LNCAP (cell line): ENCODE measurements around the gene PRXL2B.

Source experiments
- TF ChIP-seq, protein P1 (sequence below): fragments of 450-650 bp; IDR thresholded peaks from 2 replicates; pipeline ENCODE4 v1.5.1; 2017; ENCODE audit warnings: mild to moderate bottlenecking

The PRXL2B gene

DNA sequence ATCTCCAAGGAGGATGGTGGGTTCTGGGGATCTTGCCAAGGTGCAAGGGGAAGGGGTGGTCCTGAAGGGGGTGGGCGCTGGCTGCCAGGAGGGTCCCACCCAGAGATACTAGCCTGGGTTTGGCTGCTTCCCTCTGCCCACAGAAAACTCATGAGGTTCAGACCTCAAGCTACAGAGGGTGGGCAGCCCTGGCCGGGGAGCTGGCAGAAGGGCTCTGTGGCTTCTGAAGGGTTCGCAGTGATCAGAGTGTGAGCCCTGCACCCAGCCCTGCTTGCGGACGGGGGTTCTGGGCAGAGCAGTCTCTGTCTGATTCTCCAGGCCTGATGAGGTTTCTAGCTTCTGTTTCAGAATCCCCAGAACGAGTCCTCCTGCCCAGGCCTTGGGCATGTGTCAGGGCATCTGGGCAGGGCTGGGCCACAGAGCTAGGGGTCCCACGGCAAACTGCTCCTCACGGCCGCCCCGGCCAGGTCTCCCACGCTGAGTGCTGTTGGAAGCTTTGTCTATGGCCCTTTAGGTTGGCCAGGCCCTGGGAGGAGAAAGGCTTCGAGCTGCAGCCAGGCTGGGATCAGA is 46.9 kb downstream of the PRXL2B start:
- TF ChIP-seq, protein P1, sequence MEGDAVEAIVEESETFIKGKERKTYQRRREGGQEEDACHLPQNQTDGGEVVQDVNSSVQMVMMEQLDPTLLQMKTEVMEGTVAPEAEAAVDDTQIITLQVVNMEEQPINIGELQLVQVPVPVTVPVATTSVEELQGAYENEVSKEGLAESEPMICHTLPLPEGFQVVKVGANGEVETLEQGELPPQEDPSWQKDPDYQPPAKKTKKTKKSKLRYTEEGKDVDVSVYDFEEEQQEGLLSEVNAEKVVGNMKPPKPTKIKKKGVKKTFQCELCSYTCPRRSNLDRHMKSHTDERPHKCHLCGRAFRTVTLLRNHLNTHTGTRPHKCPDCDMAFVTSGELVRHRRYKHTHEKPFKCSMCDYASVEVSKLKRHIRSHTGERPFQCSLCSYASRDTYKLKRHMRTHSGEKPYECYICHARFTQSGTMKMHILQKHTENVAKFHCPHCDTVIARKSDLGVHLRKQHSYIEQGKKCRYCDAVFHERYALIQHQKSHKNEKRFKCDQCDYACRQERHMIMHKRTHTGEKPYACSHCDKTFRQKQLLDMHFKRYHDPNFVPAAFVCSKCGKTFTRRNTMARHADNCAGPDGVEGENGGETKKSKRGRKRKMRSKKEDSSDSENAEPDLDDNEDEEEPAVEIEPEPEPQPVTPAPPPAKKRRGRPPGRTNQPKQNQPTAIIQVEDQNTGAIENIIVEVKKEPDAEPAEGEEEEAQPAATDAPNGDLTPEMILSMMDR, result no peak

DNA sequence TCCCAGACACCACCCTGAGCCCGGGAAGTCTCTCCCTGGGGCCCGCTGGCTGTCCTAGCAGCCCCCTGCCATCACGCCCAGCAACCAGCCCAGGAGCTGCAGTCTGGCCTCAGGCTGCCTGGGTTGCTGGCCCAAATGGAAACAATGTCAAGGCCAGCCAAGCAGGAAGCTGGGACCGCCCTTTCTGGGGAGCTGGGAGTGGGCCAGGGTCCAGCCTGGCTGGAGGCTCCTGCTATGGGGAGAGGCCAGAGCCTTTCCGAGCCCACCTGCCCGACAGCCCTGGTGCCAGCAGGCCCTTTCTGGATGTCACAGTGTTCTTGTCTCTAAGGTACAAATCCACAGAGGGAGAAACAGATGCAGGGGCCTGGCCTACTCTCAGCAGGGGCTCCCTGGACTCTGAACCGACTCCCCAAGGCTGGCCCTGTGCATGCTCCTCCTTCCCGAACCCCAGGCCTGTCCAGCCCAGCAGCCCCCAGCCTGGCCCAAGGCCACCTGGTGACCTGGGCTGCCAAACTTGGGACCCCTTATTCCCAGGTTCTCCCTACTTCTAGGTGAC is 47.4 kb downstream of the PRXL2B start:
- TF ChIP-seq, protein P1, result no peak

DNA sequence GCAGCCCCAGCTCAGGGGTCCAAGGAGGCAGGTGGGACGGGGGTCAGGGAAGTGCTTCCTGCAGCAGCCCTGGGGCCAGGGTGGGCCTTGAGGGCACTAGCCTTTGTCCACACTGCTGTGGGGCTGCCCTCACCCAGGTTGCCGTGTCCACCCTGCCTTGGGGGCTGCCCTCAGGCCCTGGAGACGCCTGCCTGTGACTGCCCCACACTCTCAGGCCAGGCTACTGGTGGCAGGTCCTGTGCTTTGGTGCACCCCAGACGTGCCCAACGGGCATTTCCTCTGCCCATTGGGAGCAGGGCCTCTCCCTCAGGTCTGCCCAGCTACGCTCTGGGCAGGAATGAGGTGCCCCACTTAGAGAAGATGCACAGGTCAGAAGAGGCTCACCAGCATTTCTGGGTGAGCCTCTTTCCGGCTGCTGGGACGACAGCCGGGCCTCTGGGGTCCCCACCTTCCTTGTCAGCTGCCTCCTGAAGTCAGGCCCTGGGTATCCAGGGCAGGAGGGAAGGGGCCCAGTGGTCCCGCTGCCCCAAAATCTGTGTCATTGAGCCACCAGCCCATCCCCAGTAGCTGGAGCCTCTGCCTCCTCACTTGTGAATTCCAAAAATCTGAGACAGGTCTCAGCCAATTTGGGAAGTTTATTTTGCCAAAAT is 48.9 kb downstream of the PRXL2B start:
- TF ChIP-seq, protein P1, result no peak

DNA sequence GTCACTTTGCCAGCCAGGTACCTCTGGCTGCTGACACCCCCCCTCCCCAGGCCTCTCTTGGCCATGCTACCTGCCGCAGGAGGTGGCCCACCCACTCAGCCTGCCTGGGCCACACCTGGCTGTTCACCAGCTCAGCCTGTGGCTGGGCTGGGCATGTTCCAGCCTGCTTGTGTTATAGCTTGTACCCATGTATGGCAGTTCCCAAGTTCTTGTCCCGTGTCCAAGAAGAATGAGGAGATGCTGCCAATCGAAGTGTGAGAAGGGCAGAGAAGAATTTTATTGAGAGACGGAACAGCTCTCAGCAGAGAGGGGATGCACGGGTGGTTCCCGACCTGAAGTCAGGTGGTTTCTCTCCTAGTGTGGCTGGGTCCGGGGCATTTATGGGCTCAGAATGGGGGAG is 50.2 kb downstream of the PRXL2B start:
- TF ChIP-seq, protein P1, result no peak

GRCh38 chr1:2637442-2638145 is 51.0 kb downstream of the PRXL2B start:
- TF ChIP-seq, protein P1, result no peak

- TF ChIP-seq, protein P1, result no peak
Observed at GRCh38 chr1:2638466-2639115, 52.0 kb downstream of the PRXL2B start.

DNA sequence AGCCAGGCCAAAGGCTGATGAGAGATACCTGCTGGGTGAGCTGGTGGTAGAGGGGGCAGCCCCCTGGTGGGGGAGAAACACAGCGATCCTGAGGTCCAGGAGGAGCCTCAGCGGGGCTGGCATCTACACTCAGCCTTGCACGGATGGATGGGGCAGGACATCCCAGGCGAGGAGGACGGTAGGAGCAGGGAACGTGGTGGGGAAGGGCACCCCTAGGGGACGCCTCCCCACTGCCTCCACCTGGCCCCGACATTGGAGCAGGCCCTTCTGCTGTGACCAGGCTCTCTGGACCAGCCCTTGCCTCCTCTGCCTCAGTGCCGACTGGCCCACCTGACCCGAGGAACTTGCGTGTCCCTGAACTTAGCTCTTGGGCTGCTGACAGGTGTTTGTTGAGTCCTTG is 52.6 kb downstream of the PRXL2B start:
- TF ChIP-seq, protein P1, result no peak
